ENCODE data around the gene PIEZO2.

Gene PIEZO2

DNA sequence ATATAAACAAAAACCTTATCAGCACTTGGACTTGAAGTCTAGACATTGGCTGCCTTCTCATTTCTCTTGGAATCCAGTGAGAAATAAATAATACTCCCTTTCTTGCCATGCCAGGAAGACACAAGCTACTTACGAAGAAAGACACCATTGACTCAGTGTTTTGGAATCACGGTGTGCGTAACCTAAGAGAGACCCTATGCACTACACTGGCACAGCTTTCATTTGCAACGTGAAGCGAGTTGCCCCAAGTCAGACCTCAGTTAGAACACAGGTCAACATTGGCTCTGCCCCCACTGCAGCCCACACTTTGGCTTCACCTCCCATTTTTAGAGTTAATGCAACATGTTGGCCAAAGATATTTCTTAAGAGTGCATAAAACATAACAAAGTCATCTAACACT is 54.2 kb downstream of the PIEZO2 start:
- TF ChIP-seq, protein P1, sequence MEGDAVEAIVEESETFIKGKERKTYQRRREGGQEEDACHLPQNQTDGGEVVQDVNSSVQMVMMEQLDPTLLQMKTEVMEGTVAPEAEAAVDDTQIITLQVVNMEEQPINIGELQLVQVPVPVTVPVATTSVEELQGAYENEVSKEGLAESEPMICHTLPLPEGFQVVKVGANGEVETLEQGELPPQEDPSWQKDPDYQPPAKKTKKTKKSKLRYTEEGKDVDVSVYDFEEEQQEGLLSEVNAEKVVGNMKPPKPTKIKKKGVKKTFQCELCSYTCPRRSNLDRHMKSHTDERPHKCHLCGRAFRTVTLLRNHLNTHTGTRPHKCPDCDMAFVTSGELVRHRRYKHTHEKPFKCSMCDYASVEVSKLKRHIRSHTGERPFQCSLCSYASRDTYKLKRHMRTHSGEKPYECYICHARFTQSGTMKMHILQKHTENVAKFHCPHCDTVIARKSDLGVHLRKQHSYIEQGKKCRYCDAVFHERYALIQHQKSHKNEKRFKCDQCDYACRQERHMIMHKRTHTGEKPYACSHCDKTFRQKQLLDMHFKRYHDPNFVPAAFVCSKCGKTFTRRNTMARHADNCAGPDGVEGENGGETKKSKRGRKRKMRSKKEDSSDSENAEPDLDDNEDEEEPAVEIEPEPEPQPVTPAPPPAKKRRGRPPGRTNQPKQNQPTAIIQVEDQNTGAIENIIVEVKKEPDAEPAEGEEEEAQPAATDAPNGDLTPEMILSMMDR (IDR thresholded peaks at IDR 0.05; ENCODE audit: control insufficient read depth, insufficient read depth, low read depth, low read length, missing control alignments) = no peak
- H3K4me3 ChIP-seq (ENCODE audit: control insufficient read depth, low read depth, low read length) = no peak overlapping the region
- DNase-seq (ENCODE audit: low read depth) = no peak

DNA sequence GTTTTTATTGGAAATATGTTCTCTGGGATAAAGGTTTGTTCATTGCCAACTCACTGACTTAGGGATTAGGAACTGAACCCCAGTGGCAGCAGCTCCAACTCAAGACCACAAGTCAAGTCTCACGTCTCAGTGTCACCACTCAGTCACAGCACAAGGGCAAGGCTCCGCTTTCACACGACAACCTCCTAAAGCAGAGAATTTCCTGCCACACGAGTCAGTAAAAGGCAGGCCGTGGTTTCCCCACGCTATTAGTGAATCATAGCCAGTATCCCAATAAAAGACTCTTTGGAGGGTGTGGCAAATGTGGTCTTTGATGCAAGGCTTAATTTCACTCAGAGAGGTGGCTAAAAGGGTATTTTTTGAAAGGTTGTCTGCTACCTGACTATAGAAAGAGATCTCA is 57.6 kb downstream of the PIEZO2 start:
- DNase-seq (ENCODE audit: low read depth) = no peak
- no peak overlapping the region for H3K4me3 ChIP-seq (ENCODE audit: control insufficient read depth, low read depth, low read length)
- TF ChIP-seq, protein P1 (IDR thresholded peaks at IDR 0.05; ENCODE audit: control insufficient read depth, insufficient read depth, low read depth, low read length, missing control alignments) = no peak

DNA sequence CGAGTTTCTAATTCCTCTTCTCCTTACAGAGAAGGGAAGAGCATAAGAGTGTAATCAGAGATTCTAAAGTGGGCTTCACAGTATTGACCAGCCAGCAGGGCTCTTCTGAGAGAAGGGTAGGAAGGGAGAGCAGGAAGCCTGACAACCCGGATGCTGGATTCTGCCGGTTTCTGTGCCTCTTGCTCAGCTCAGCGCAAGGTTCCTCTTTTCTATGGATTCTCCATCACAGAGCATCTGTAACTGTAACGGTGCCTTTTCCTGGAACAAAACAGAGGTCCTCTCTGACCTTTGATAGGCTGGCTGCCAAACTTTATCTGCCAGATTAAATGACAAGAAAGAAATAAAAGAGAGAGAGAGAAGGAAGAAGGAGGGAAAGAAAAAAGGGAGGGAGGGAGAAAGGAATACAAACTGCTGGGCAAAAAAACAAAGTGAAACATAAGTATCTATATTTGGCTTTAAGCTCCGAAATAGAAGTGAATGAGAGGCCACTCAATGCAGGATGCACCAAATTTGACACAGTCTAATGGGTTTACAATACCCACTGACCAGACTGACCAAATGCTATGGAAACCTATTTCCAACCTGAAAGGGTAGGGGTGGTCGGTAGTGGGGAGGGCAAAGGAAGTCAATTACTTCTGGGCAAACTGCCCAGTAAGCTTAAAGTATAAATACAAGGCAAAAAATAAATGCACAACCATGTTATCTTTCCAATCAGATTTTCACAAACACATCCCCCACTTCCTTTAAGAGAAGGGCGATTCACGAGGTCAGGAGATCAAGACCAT is 59.2 kb downstream of the PIEZO2 start:
- TF ChIP-seq, protein P1 (IDR thresholded peaks at IDR 0.05; ENCODE audit: control insufficient read depth, insufficient read depth, low read depth, low read length, missing control alignments) = no peak
- no peak overlapping the region for H3K4me3 ChIP-seq (ENCODE audit: control insufficient read depth, low read depth, low read length)
- no peak for DNase-seq (ENCODE audit: low read depth)

DNA sequence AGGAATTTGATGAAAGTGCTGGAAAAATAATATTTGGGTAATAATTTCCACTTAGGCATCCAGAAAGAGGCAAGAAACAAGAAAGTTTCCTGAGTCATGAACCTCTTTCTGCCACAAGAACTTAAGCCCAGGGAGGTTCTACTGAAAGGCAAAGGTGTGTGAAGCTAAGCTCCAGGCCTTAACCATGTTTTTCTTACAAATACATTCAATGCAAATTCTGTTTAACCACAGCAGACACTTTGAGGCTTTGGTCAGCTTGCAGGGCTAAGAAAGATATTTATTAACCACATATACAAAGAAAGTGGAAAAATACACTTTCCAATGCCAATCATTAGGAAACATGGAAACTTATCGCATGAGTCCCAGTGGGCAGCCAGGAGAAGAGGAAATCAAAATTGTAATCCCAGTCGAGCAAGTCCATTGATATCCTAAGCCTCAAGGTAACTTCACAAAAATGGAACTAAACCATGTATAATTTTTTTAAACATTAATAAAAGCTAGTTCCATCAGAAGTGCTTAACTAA is 68.3 kb downstream of the PIEZO2 start:
- no peak overlapping the region for H3K4me3 ChIP-seq (ENCODE audit: control insufficient read depth, low read depth, low read length)
- DNase-seq (ENCODE audit: low read depth) = no peak
- TF ChIP-seq, protein P1 (IDR thresholded peaks at IDR 0.05; ENCODE audit: control insufficient read depth, insufficient read depth, low read depth, low read length, missing control alignments) = no peak

DNA sequence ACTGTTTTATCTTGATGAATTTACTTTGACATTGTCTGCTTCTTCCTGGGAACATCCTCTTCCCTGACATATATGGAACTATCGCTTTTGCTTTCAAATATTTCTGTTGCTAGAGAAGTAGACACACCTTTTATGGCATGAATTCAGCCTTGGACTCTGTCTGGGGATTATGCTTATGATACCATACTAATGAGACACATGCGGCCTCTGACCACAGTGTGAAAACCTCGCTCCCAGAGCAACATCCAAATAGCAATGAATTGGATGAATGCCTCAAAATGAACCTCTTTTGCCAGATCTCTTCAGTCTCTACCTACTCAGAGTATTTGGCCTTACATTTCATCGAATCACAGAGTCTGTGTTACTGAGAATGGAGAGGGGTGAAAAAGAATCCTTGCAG is 70.9 kb downstream of the PIEZO2 start:
- H3K4me3 ChIP-seq (ENCODE audit: control insufficient read depth, low read depth, low read length) = no peak overlapping the region
- TF ChIP-seq, protein P1 (IDR thresholded peaks at IDR 0.05; ENCODE audit: control insufficient read depth, insufficient read depth, low read depth, low read length, missing control alignments) = no peak
- no peak for DNase-seq (ENCODE audit: low read depth)

DNA sequence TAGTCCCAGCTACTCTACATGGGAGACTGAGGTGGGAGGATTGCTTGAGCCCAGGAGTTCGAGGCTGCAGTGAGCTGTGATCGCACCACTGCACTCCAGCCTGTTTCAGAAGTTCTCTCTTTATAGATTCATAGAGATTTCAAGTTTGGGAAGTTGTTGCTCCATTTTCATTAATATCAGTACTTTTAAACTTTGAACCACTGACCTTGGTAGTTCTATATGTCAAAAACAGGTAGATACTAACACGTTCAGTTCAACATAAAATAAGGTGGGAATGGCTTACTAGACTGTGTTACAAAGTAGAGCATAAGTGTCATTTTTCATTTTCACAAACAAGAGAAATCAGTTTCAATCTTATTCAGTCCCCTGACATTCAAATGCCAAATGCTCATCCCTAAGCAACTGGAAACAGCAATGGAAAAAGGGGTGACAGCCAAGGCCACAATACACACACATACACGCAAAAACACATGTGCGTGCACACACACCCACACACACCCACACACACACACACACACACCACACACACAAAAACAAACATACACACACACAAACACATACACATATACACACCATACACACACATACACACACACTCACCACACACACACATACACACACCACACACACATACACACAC is 71.7 kb downstream of the PIEZO2 start:
- DNase-seq (ENCODE audit: low read depth) = no peak
- no peak overlapping the region for H3K4me3 ChIP-seq (ENCODE audit: control insufficient read depth, low read depth, low read length)
- TF ChIP-seq, protein P1 (IDR thresholded peaks at IDR 0.05; ENCODE audit: control insufficient read depth, insufficient read depth, low read depth, low read length, missing control alignments) = no peak
